Right atrium auricular region (tissue), 2 donors: ENCODE measurements around the gene RAB7A. TPM values are rescaled to one million over a fixed set of nuclear protein-coding genes. Genes with fewer than 3 reads are reported as not detected.

Source experiments
- DNase-seq: peaks from one replicate; pipeline ENCODE4 v3.0.0-alpha.2; 2019; ENCODE audit warnings: low spot score
- H3K27ac ChIP-seq, 2 donors: fragments of 200-600 bp; sonication (generic); 1 replicate in 1 of 2; 2 replicates in 1 of 2; pipeline ENCODE4 v1.5.1; 2016 to 2019
- H3K27me3 ChIP-seq, 2 donors: fragments of 200-600 bp; sonication (generic); one replicate each; pipeline versions ENCODE4 v1.5.1 to v1.6.0; 2017 to 2019
- H3K36me3 ChIP-seq: fragments of 200-600 bp; sonication (generic); one replicate; pipeline ENCODE4 v1.5.1; 2016
- H3K4me1 ChIP-seq, 2 donors: fragments of 200-600 bp; sonication (generic); one replicate each; pipeline versions ENCODE4 v1.5.1 to v1.6.0; 2017 to 2019
- H3K4me3 ChIP-seq, 2 donors: fragments of 200-600 bp; sonication (generic); 1 replicate in 1 of 2; 2 replicates in 1 of 2; pipeline ENCODE4 v1.5.1; 2017 to 2019; ENCODE audit warnings: mild to moderate bottlenecking in 1 of 2, moderate library complexity in 1 of 2
- H3K9me3 ChIP-seq, 2 donors: fragments of 200-600 bp; sonication (generic); one replicate each; pipeline ENCODE4 v1.5.1; 2019
- total RNA-seq, 2 donors: library from RNA; depleted of rRNA; stranded (reverse); fragments of >200 nt; gene quantifications; one replicate each; pipeline ENCODE4 v1.1.0, GENCODE V29; 2016
- TF ChIP-seq, protein P1 (sequence below), 2 donors: fragments of 200-600 bp; sonication (generic); IDR thresholded peaks; one replicate each; pipeline ENCODE4 v1.5.1; 2019; ENCODE audit warnings: antibody characterized with exemption in 2 of 2

The RAB7A gene
- total RNA-seq, 2 donors from 2014 or later = 123 to 135 TPM

GRCh38 chr3:128804017-128804810 lies 78.2 kb downstream of the RAB7A start:
- H3K4me1 ChIP-seq = peaks cover 0 to 89% of the 10 kb centered on the region in 2 donors
- H3K9me3 ChIP-seq = no peaks in the 10 kb centered on the region
- H3K27ac ChIP-seq = peak overlapping the region; percentile 79 to 91
- no peak for DNase-seq
- H3K4me3 ChIP-seq = no peak overlapping the region
- TF ChIP-seq, protein P1, sequence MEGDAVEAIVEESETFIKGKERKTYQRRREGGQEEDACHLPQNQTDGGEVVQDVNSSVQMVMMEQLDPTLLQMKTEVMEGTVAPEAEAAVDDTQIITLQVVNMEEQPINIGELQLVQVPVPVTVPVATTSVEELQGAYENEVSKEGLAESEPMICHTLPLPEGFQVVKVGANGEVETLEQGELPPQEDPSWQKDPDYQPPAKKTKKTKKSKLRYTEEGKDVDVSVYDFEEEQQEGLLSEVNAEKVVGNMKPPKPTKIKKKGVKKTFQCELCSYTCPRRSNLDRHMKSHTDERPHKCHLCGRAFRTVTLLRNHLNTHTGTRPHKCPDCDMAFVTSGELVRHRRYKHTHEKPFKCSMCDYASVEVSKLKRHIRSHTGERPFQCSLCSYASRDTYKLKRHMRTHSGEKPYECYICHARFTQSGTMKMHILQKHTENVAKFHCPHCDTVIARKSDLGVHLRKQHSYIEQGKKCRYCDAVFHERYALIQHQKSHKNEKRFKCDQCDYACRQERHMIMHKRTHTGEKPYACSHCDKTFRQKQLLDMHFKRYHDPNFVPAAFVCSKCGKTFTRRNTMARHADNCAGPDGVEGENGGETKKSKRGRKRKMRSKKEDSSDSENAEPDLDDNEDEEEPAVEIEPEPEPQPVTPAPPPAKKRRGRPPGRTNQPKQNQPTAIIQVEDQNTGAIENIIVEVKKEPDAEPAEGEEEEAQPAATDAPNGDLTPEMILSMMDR (IDR thresholded peaks at IDR 0.05) = no peak
- no peaks in the 10 kb centered on the region for H3K27me3 ChIP-seq
- peaks cover 27% of the 10 kb centered on the region for H3K36me3 ChIP-seq

DNA sequence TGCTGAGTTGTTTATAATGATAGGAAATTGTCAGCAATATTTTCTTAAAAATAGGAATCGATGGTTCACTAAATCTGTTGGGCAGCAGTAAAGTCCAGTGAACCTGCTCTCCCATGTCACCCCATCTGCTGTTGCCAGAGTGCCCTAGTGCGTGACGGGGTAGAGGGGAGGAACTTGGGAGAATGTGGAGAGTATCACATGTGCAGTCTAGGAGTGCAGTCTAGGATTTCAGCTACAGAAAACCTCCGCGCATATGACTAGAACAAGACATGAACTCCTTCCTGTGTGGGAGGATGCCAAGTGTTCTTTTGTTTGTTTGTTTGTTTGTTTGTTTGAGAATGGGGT lies 78.8 kb downstream of the RAB7A start:
- Histone ChIP-seq H3K4me1 (peaks cover 0 to 90% of the 10 kb centered on the region in 2 donors), H3K9me3 (no peaks in the 10 kb centered on the region), H3K27me3 (no peaks in the 10 kb centered on the region), H3K27ac (peak overlapping the region; percentile 79 to 91), H3K4me3 (no peak overlapping the region), H3K36me3 (peaks cover 21% of the 10 kb centered on the region)
- DNase-seq = no peak
- TF ChIP-seq, protein P1 (IDR thresholded peaks at IDR 0.05) = no peak

- no peak for DNase-seq
- Histone ChIP-seq H3K27ac (peak overlapping the region; percentile 79 to 91), H3K36me3 (peaks cover 25% of the 10 kb centered on the region), H3K4me1 (peaks cover 0 to 88% of the 10 kb centered on the region in 2 donors), H3K27me3 (no peaks in the 10 kb centered on the region), H3K4me3 (no peak overlapping the region), H3K9me3 (no peaks in the 10 kb centered on the region)
- TF ChIP-seq, protein P1 (IDR thresholded peaks at IDR 0.05) = no peak
Observed at GRCh38 chr3:128805772-128806171, 79.8 kb downstream of the RAB7A start.

DNA sequence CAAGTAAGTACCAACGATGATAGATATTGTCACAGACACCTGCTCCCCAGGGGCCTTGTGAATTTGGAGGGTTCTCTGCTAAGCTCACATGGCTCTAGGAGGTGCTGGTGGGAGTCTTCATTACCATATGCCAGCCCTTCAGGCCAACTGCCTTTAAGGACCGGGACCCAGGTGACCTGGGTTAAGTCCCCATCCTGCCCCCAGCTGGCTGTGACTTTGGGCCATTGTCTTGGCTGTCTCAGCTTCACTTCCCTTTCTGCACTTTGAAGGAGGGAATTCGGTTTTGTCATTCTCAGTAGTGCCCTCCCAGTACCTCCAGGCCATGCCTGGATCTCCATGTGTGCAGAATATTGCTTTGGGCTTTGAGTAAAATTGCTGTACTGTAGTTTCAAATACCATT lies 80.6 kb downstream of the RAB7A start:
- no peaks in the 10 kb centered on the region for H3K9me3 ChIP-seq
- peaks cover 32% of the 10 kb centered on the region for H3K36me3 ChIP-seq
- TF ChIP-seq, protein P1 (IDR thresholded peaks at IDR 0.05) = no peak
- H3K4me1 ChIP-seq = peaks cover 0 to 79% of the 10 kb centered on the region in 2 donors
- no peak overlapping the region for H3K4me3 ChIP-seq
- peak overlapping the region; percentile 79 to 91 for H3K27ac ChIP-seq
- no peaks in the 10 kb centered on the region for H3K27me3 ChIP-seq
- DNase-seq = no peak

- Histone ChIP-seq H3K36me3 (peaks cover 37% of the 10 kb centered on the region), H3K27me3 (no peaks in the 10 kb centered on the region), H3K9me3 (no peaks in the 10 kb centered on the region), H3K27ac (peak overlapping the region; percentile 79 to 91), H3K4me3 (no peak overlapping the region), H3K4me1 (peaks cover 0 to 77% of the 10 kb centered on the region in 2 donors)
- DNase-seq = no peak
- TF ChIP-seq, protein P1 (IDR thresholded peaks at IDR 0.05) = no peak
Observed at GRCh38 chr3:128807186-128807830, 81.3 kb downstream of the RAB7A start.
